Adrenal gland (tissue), 12 donors: ENCODE data around the gene NUDT6. TPM values are rescaled to one million over a fixed set of nuclear protein-coding genes. Genes with fewer than 3 reads are reported as not detected.

Source experiments
- DNase-seq, 7 donors: peaks; one replicate each; pipeline ENCODE4 v3.0.0-alpha.2; 2019 to 2020
- H3K27ac ChIP-seq, 5 donors: fragments of 200-600 bp; sonication (generic) in 4 of 5; 1 replicate in 3 of 5; 2 replicates in 2 of 5; pipeline versions ENCODE4 v1.5.1 to v1.8.0; 2016 to 2020; ENCODE audit warnings: mild to moderate bottlenecking in 1 of 5
- H3K27me3 ChIP-seq: fragments of 200-600 bp; 2 replicates; pipeline ENCODE4 v1.8.0; 2021
- H3K36me3 ChIP-seq, 2 donors: fragments of 200-600 bp; replicated peaks in 1 of 2; 1 replicate in 1 of 2; 2 replicates in 1 of 2; pipeline versions ENCODE4 v1.5.1 to v1.8.0; 2018 to 2022
- H3K4me1 ChIP-seq, 2 donors: fragments of 200-600 bp; replicated peaks in 1 of 2; 1 replicate in 1 of 2; 2 replicates in 1 of 2; pipeline versions ENCODE4 v1.5.1 to v1.8.0; 2018 to 2021
- H3K4me3 ChIP-seq, 4 donors: fragments of 200-600 bp; sonication (generic) in 3 of 4; one replicate each; pipeline ENCODE4 v1.5.1; 2016 to 2018
- H3K9me3 ChIP-seq, 3 donors: fragments of 200-600 bp; sonication (generic) in 1 of 3; replicated peaks in 1 of 3; 1 replicate in 2 of 3; 2 replicates in 1 of 3; pipeline versions ENCODE4 v1.5.1 to v1.8.0; 2016 to 2021
- CTCF ChIP-seq, 6 experiments: fragments of 450-650 bp in 4 of 6; fragments of 200-600 bp in 2 of 6; sonication (generic) in 1 of 6; IDR thresholded peaks; 1 replicate in 5 of 6; 2 replicates in 1 of 6; pipeline versions ENCODE4 v1.5.1 to v1.8.0; 2016 to 2021; ENCODE audit warnings: antibody characterized with exemption in 6 of 6, mild to moderate bottlenecking in 2 of 6, moderate library complexity in 1 of 6
- POLR2A ChIP-seq, 2 donors: fragments of 450-650 bp; IDR thresholded peaks; one replicate each; pipeline ENCODE4 v1.6.1; 2017; ENCODE audit warnings: antibody characterized with exemption in 2 of 2, mild to moderate bottlenecking in 2 of 2, moderate library complexity in 1 of 2
- WGBS, 4 donors: extraction: QIAGEN DNeasy Blood & Tissue Kit in 2 of 4; methylation state at CpG; one replicate each; pipeline versions ENCODE4 v1.1.5 to v1.1.7; 2013 to 2017; 5-methylcytosine and 5-hydroxymethylcytosine counted together
- intact Hi-C, 2 donors: fragments of 100-400 bp; cut with DNase I; formaldehyde crosslinking; loops; one replicate each; pipeline versions ENCODE4 v1.14.1 to v1.15.0; 2022 to 2023
- polyA plus RNA-seq, 3 donors: library from polyadenylated mRNA; stranded (reverse); fragments of 200-250 nt in 2 of 3; fragments of 350-450 nt in 1 of 3; fragmentation: Illumina TruSeq in 1 of 3; extraction: RNeasy Lipid Tissue Mini Kit (QIAGEN cat#74804) in 1 of 3; gene quantifications; one replicate each; pipeline ENCODE4 v1.2.3, GENCODE V29; 2013 to 2014
- total RNA-seq, 9 donors: library from RNA; depleted of rRNA in 4 of 9; stranded (reverse); fragments of >200 nt in 4 of 9; fragments of 120-200 nt in 1 of 9; fragmentation: NEBNext Ultra II Directional in 1 of 9; extraction: Animal tissue kit (Norgen Biotek cat#: 25700) in 1 of 9; gene quantifications; one replicate each; pipeline versions ENCODE4 v1.1.0 to v1.2.4, GENCODE V29; 2013 to 2023
- donor health status: healthy with polysubstance abuse.
- donor health status: Bipolar disorder and iron deficiency.
- donor health status: DM: yes; HTN: yes; CAD: no.
- donor health status: DM: no; HTN: no; CAD: no.
- donor health status: DM: no; HTN: no; CAD: no.
- donor health status: DM: yes; HTN: yes; CAD: no.

Gene NUDT6
- total and polyA plus RNA-seq, 12 donors: 6.4 to 31.1 (median 15.8) TPM

- no peak overlapping the region for H3K4me3 ChIP-seq
- no peak overlapping the region for H3K27ac ChIP-seq
- WGBS, 4 donors: 65 to 95% (median 82%) methylated on average over 1 of the region's 1 CpG
- no peaks in the 10 kb centered on the region for H3K4me1 ChIP-seq
- TF ChIP-seq CTCF (IDR thresholded peaks at IDR 0.05) (no peak), POLR2A (IDR thresholded peaks at IDR 0.05) (no peak)
- intact Hi-C loops: no loop called here
- no peaks in the 10 kb centered on the region for H3K9me3 ChIP-seq
- no peaks in the 10 kb centered on the region for H3K36me3 ChIP-seq
- H3K27me3 ChIP-seq: no peaks in the 10 kb centered on the region
- DNase-seq: no peak
These were observed 10.8 kb downstream of the NUDT6 start for GRCh38 chr4:122911588-122911987.

- Histone ChIP-seq H3K4me3 (no peak overlapping the region), H3K27ac (no peak overlapping the region), H3K36me3 (no peaks in the 10 kb centered on the region), H3K27me3 (no peaks in the 10 kb centered on the region), H3K4me1 (no peaks in the 10 kb centered on the region), H3K9me3 (no peaks in the 10 kb centered on the region)
- WGBS, 4 donors: 69 to 98% (median 84%) methylated on average over 2 of the region's 2 CpGs
- no peak for TF ChIP-seq CTCF (IDR thresholded peaks at IDR 0.05)
- no peak for TF ChIP-seq POLR2A (IDR thresholded peaks at IDR 0.05)
- intact Hi-C loops: no loop called here
- no peak for DNase-seq
These were observed 12.7 kb downstream of the NUDT6 start for GRCh38 chr4:122909683-122910082.

- Histone ChIP-seq H3K4me3 (no peak overlapping the region), H3K27ac (no peak overlapping the region), H3K36me3 (no peaks in the 10 kb centered on the region), H3K9me3 (no peaks in the 10 kb centered on the region), H3K27me3 (no peaks in the 10 kb centered on the region), H3K4me1 (no peaks in the 10 kb centered on the region)
- 88 to 96% (median 93%) methylated on average over 1 of the region's 1 CpG for WGBS, 4 donors
- TF ChIP-seq POLR2A (IDR thresholded peaks at IDR 0.05) (no peak), CTCF (IDR thresholded peaks at IDR 0.05) (no peak)
- DNase-seq: no peak
- intact Hi-C loops: no loop called here
These were observed 14.2 kb downstream of the NUDT6 start for GRCh38 chr4:122908223-122908622.

GRCh38 chr4:122906859-122907305 lies 15.5 kb downstream of the NUDT6 start:
- 92 to 97% (median 96%) methylated on average over 7 of the region's 7 CpGs for WGBS, 4 donors
- intact Hi-C loops: no loop called here
- Histone ChIP-seq H3K36me3 (no peaks in the 10 kb centered on the region), H3K27ac (no peak overlapping the region), H3K4me1 (no peaks in the 10 kb centered on the region), H3K9me3 (no peaks in the 10 kb centered on the region), H3K27me3 (no peaks in the 10 kb centered on the region), H3K4me3 (no peak overlapping the region)
- no peak for DNase-seq
- TF ChIP-seq CTCF (IDR thresholded peaks at IDR 0.05) (no peak), POLR2A (IDR thresholded peaks at IDR 0.05) (no peak)
